K562 (cell line): Measurements from ENCODE around the gene SLC30A10. TPM values are rescaled to one million over a fixed set of nuclear protein-coding genes. Genes with fewer than 3 reads are reported as not detected.

Experiments
- BRD9 ChIP-seq: fragments of 450-650 bp; IDR thresholded peaks from 2 replicates; pipeline ENCODE4 v1.6.1; 2018; ENCODE audit warnings: low read depth; ENCODE audit not compliant: partially characterized antibody
- CC2D1A ChIP-seq: fragments of 450-650 bp; IDR thresholded peaks from 2 replicates; pipeline ENCODE4 v1.6.1; 2017; ENCODE audit warnings: mild to moderate bottlenecking
- ELF4 ChIP-seq: fragments of 450-650 bp; formaldehyde crosslinking; IDR thresholded peaks from 2 replicates; pipeline ENCODE4 v1.4.0; 2022; ENCODE audit warnings: missing genetic modification characterization
- HMBOX1 ChIP-seq: sonication (generic); IDR thresholded peaks from 2 replicates; pipeline ENCODE4 v1.6.1; 2016
- MIER1 ChIP-seq: fragments of 450-650 bp; IDR thresholded peaks from 2 replicates; pipeline ENCODE4 v1.6.1; 2016; ENCODE audit warnings: antibody characterized with exemption, mild to moderate bottlenecking, low read depth
- MYBL2 ChIP-seq, 2 experiments: fragments of 450-650 bp in 1 of 2; sonication (generic) in 1 of 2; formaldehyde crosslinking in 1 of 2; IDR thresholded peaks; 2 replicates each; pipeline versions ENCODE4 v1.6.1 to v1.8.1; 2017 to 2022; ENCODE audit warnings: borderline replicate concordance in 1 of 2, inconsistent platforms in 1 of 2, low read depth in 1 of 2, mild to moderate bottlenecking in 1 of 2, missing genetic modification reagents in 1 of 2, moderate library complexity in 1 of 2
- NCOA4 ChIP-seq: fragments of 450-650 bp; IDR thresholded peaks from 2 replicates; pipeline ENCODE4 v1.6.1; 2018; ENCODE audit warnings: mild to moderate bottlenecking; ENCODE audit not compliant: partially characterized antibody
- NFIC ChIP-seq: fragments of 450-650 bp; IDR thresholded peaks from 2 replicates; pipeline ENCODE4 v1.6.1; 2017; ENCODE audit warnings: mild to moderate bottlenecking, inconsistent platforms
- NR2C2 ChIP-seq, 2 experiments: fragments of 200-800 bp in 1 of 2; sonication (Bioruptor generic) in 1 of 2; sonication (generic) in 1 of 2; formaldehyde crosslinking in 1 of 2; IDR thresholded peaks; 2 replicates each; pipeline versions ENCODE4 v1.6.1 to v1.8.0; 2016 to 2022; ENCODE audit warnings: mild to moderate bottlenecking in 1 of 2, missing compliant biosample characterization in 1 of 2, missing genetic modification characterization in 1 of 2, missing genetic modification reagents in 1 of 2
- NR4A1 ChIP-seq, 2 experiments: fragments of 250-450 bp in 1 of 2; fragments of 450-650 bp in 1 of 2; sonication (Bioruptor Pico) in 1 of 2; IDR thresholded peaks; 2 replicates each; pipeline versions ENCODE4 v1.4.0 to v1.6.1; 2016 to 2020; ENCODE audit warnings: mild to moderate bottlenecking in 2 of 2, missing compliant biosample characterization in 1 of 2, missing genetic modification characterization in 1 of 2, moderate library complexity in 1 of 2
- PHB ChIP-seq: fragments of 250-450 bp; sonication (Bioruptor Pico); IDR thresholded peaks from 2 replicates; pipeline ENCODE4 v1.5.0; 2021
- RBFOX2 ChIP-seq: fragments of 200-400 bp; formaldehyde crosslinking; IDR thresholded peaks from 2 replicates; pipeline ENCODE4 v1.6.1; 2017; ENCODE audit warnings: low read depth, mild to moderate bottlenecking, low read length, moderate library complexity
- ZBTB40 ChIP-seq, 2 experiments: fragments of 450-650 bp in 1 of 2; sonication (generic) in 1 of 2; formaldehyde crosslinking in 1 of 2; IDR thresholded peaks; 2 replicates each; pipeline versions ENCODE4 v1.7.1 to v1.9.0; 2016 to 2022; ENCODE audit warnings: inconsistent platforms in 1 of 2, mild to moderate bottlenecking in 1 of 2, missing genetic modification reagents in 1 of 2
- ZEB2 ChIP-seq: fragments of 450-650 bp; IDR thresholded peaks from 2 replicates; pipeline ENCODE4 v1.6.1; 2016
- ZNF347 ChIP-seq: fragments of 450-650 bp; formaldehyde crosslinking; IDR thresholded peaks from 2 replicates; pipeline ENCODE4 v1.4.0; 2020; ENCODE audit warnings: low read depth, mild to moderate bottlenecking, moderate library complexity
- ZNF507 ChIP-seq: conservative IDR thresholded peaks from 2 replicates; pipeline ENCODE4 v1.6.1; 2017; ENCODE audit warnings: missing genetic modification characterization, missing compliant biosample characterization
- polyA plus RNA-seq, 8 experiments: library from polyadenylated mRNA; depleted of rRNA in 4 of 8; stranded (reverse) in 5 of 8; unstranded in 3 of 8; fragments of >200 nt; fragmentation: Nextera tagmentation in 2 of 8; fragmentation: Illumina TruSeq in 1 of 8; extraction: Ambion mirVana in 2 of 8; extraction: Trizol in 1 of 8; gene quantifications; 2 replicates each; pipeline versions ENCODE4 v1.2.1 to v1.2.3, GENCODE V29; 2011 to 2014; ENCODE audit warnings: inconsistent platforms in 1 of 8, missing spikeins in 1 of 8
- total RNA-seq, 7 experiments: library from RNA; depleted of rRNA in 6 of 7; stranded (reverse); fragments of >200 nt in 6 of 7; fragmentation: Illumina TruSeq in 2 of 7; extraction: Trizol in 2 of 7; gene quantifications; 2 replicates each; pipeline versions ENCODE4 v1.2.1 to v1.2.3, GENCODE V29; 2011 to 2021; ENCODE audit warnings: low replicate concordance in 1 of 7

Gene SLC30A10
- total and polyA plus RNA-seq, 9 of the 15 experiments (the other 6 are each of a cell fraction or from before 2014, with no cell fraction given), result 2.6 to 11.3 (median 7.1) TPM

- TF ChIP-seq MIER1, result no peak
- TF ChIP-seq MYBL2 (IDR thresholded peaks at IDR 0.05; ENCODE audit: low read depth), result no peak
- TF ChIP-seq MYBL2 (CRISPR knock-in tag; IDR thresholded peaks at IDR 0.05; ENCODE audit: borderline replicate concordance), result no peak
- no peak for TF ChIP-seq HMBOX1
- TF ChIP-seq ELF4 (CRISPR knock-in tag), result no peak
- no peak for TF ChIP-seq NR2C2 (CRISPR knock-in tag; IDR thresholded peaks at IDR 0.05)
- TF ChIP-seq NR2C2 (tag; IDR thresholded peaks at IDR 0.05), result peak; percentile 36
- TF ChIP-seq NCOA4, result no peak
- no peak for TF ChIP-seq ZBTB40 (IDR thresholded peaks at IDR 0.05)
- no peak for TF ChIP-seq ZBTB40 (CRISPR knock-in tag; IDR thresholded peaks at IDR 0.05)
- TF ChIP-seq ZEB2, result 0 out of 2 replicates have a peak, but pooled peaks have one; percentile 41
- no peak for TF ChIP-seq NR4A1 (CRISPR knock-in tag; IDR thresholded peaks at IDR 0.05)
- TF ChIP-seq NR4A1 (tag; IDR thresholded peaks at IDR 0.05), result 0 out of 2 replicates have a peak, but pooled peaks have one; percentile 25
- TF ChIP-seq PHB (CRISPR knock-in tag), result no peak
- peak; percentile 23 for TF ChIP-seq RBFOX2
- no peak for TF ChIP-seq CC2D1A
- no peak for TF ChIP-seq ZNF507
- TF ChIP-seq NFIC, result no peak
- no peak for TF ChIP-seq ZNF347
- TF ChIP-seq BRD9, result peak; percentile 81
These were observed 1.9 kb downstream of the SLC30A10 start (continued) for GRCh38 chr1:219926363-219926998.
